H9 (cell line): ENCODE data around the gene NUFIP2. TPM values are rescaled to one million over a fixed set of nuclear protein-coding genes. Genes with fewer than 3 reads are reported as not detected.

Source experiments
- DNase-seq: peaks from one replicate; pipeline ENCODE4 v3.0.0-alpha.2; 2017
- H2AFZ ChIP-seq: one replicate; pipeline ENCODE4 v1.6.1; 2013; ENCODE audit warnings: mild to moderate bottlenecking, low read length, control low read depth, moderate library complexity
- H2AK5ac ChIP-seq: 2 replicates; pipeline ENCODE4 v1.6.1; 2013; ENCODE audit warnings: low read length, control low read depth, mixed read lengths; ENCODE audit not compliant: insufficient read length
- H2BK120ac ChIP-seq: one replicate; pipeline ENCODE4 v1.6.1; 2013; ENCODE audit warnings: low read depth, mild to moderate bottlenecking, low read length, control low read depth, inconsistent platforms; ENCODE audit not compliant: poor library complexity, severe bottlenecking
- H2BK12ac ChIP-seq: 2 replicates; pipeline ENCODE4 v1.6.1; 2013; ENCODE audit warnings: low read length, control low read depth, mixed read lengths, low read depth; ENCODE audit not compliant: insufficient read length
- H2BK15ac ChIP-seq: 2 replicates; pipeline ENCODE4 v1.6.1; 2013; ENCODE audit warnings: low read depth, low read length, control low read depth
- H2BK20ac ChIP-seq: one replicate; pipeline ENCODE4 v1.6.1; 2013; ENCODE audit warnings: low read depth, mild to moderate bottlenecking, low read length, control low read depth, inconsistent platforms; ENCODE audit not compliant: poor library complexity, severe bottlenecking
- H2BK5ac ChIP-seq: 2 replicates; pipeline ENCODE4 v1.6.1; 2013; ENCODE audit warnings: low read length, control low read depth, mixed read lengths; ENCODE audit not compliant: insufficient read length
- H3K14ac ChIP-seq: 2 replicates; pipeline ENCODE4 v1.6.1; 2013; ENCODE audit warnings: low read length, control low read depth; ENCODE audit not compliant: insufficient read depth
- H3K18ac ChIP-seq: 2 replicates; pipeline ENCODE4 v1.6.1; 2013; ENCODE audit warnings: low read depth, mild to moderate bottlenecking, mixed read lengths, low read length, control low read depth; ENCODE audit not compliant: insufficient read length
- H3K23ac ChIP-seq: 2 replicates; pipeline ENCODE4 v1.6.1; 2013; ENCODE audit warnings: low read length, control low read depth, mixed read lengths, low read depth; ENCODE audit not compliant: insufficient read length
- H3K23me2 ChIP-seq: 2 replicates; pipeline ENCODE4 v1.6.1; 2013; ENCODE audit warnings: low read depth, mild to moderate bottlenecking, mixed read lengths, low read length, control low read depth; ENCODE audit not compliant: insufficient read length, poor library complexity, severe bottlenecking
- H3K27ac ChIP-seq: 2 replicates; pipeline ENCODE4 v1.5.1; 2013; ENCODE audit warnings: low read length, control low read depth, mixed read lengths, low read depth; ENCODE audit not compliant: insufficient read length
- H3K27me3 ChIP-seq: 2 replicates; pipeline ENCODE4 v1.6.1; 2013; ENCODE audit warnings: low read length, control low read depth, inconsistent platforms; ENCODE audit not compliant: insufficient read depth
- H3K4ac ChIP-seq: 2 replicates; pipeline ENCODE4 v1.6.1; 2013; ENCODE audit warnings: low read depth, mild to moderate bottlenecking, control low read depth, inconsistent platforms, low read length, moderate library complexity
- H3K4me1 ChIP-seq: 2 replicates; pipeline ENCODE4 v1.6.1; 2013; ENCODE audit warnings: low read length, control low read depth, inconsistent platforms; ENCODE audit not compliant: insufficient read depth
- H3K4me2 ChIP-seq: 2 replicates; pipeline ENCODE4 v1.6.1; 2013; ENCODE audit warnings: low read length, control low read depth, mixed read lengths; ENCODE audit not compliant: insufficient read length, insufficient read depth
- H3K56ac ChIP-seq: 2 replicates; pipeline ENCODE4 v1.6.1; 2013; ENCODE audit warnings: low read depth, mild to moderate bottlenecking, mixed read lengths, low read length, control low read depth; ENCODE audit not compliant: insufficient read length
- H3K79me1 ChIP-seq: 2 replicates; pipeline ENCODE4 v1.6.1; 2013; ENCODE audit warnings: low read depth, mild to moderate bottlenecking, moderate library complexity, low read length, control low read depth, inconsistent platforms; ENCODE audit not compliant: insufficient read depth, poor library complexity, severe bottlenecking
- H3K79me2 ChIP-seq: 2 replicates; pipeline ENCODE4 v1.6.1; 2013; ENCODE audit warnings: low read length, control low read depth, inconsistent platforms; ENCODE audit not compliant: insufficient read depth
- H3K9ac ChIP-seq: 2 replicates; pipeline ENCODE4 v1.6.1; 2013; ENCODE audit warnings: low read length, control low read depth, mixed read lengths; ENCODE audit not compliant: insufficient read length; ENCODE audit errors: extremely low read depth
- H3K9me3 ChIP-seq: one replicate; pipeline ENCODE4 v1.6.1; 2013; ENCODE audit warnings: low read depth, low read length, inconsistent platforms; ENCODE audit not compliant: control insufficient read depth
- H3T11ph ChIP-seq: one replicate; pipeline ENCODE4 v1.6.1; 2013; ENCODE audit warnings: mild to moderate bottlenecking, low read length, control low read depth, inconsistent platforms
- H4K20me1 ChIP-seq: one replicate; pipeline ENCODE4 v1.6.1; 2013; ENCODE audit not compliant: control insufficient read depth, insufficient read length, insufficient read depth
- H4K5ac ChIP-seq: 2 replicates; pipeline ENCODE4 v1.6.1; 2013; ENCODE audit warnings: low read depth, mild to moderate bottlenecking, mixed read lengths, low read length, control low read depth; ENCODE audit not compliant: insufficient read length
- H4K8ac ChIP-seq: replicated peaks from 2 replicates; pipeline ENCODE4 v1.6.1; 2013; ENCODE audit warnings: low read length, control low read depth, mixed read lengths, low read depth; ENCODE audit not compliant: insufficient read length
- H4K91ac ChIP-seq: 2 replicates; pipeline ENCODE4 v1.6.1; 2013; ENCODE audit warnings: low read depth, mild to moderate bottlenecking, moderate library complexity, mixed read lengths, low read length, control low read depth; ENCODE audit not compliant: insufficient read length
- H3K27ac Mint-ChIP-seq, 3 experiments: 2 replicates in 2 of 3; 3 replicates in 1 of 3; pipeline ENCODE4 v1.8.0; 2020 to 2021; ENCODE audit warnings: mixed read lengths in 3 of 3, mild to moderate bottlenecking in 1 of 3, moderate library complexity in 1 of 3
- H3K27me3 Mint-ChIP-seq: 2 replicates; pipeline ENCODE4 v1.8.0; 2021; ENCODE audit warnings: low read depth, mild to moderate bottlenecking, moderate library complexity, mixed read lengths
- H3K36me3 Mint-ChIP-seq, 3 experiments: 2 replicates in 2 of 3; 3 replicates in 1 of 3; pipeline ENCODE4 v1.8.0; 2020 to 2021; ENCODE audit warnings: low read depth in 3 of 3, mixed read lengths in 3 of 3; ENCODE audit not compliant: insufficient read depth in 1 of 3
- H3K4me1 Mint-ChIP-seq, 2 experiments: 2 replicates each; pipeline ENCODE4 v1.8.0; 2020; ENCODE audit warnings: mixed read lengths in 2 of 2
- H3K4me3 Mint-ChIP-seq, 2 experiments: 2 replicates in 1 of 2; 3 replicates in 1 of 2; pipeline ENCODE4 v1.8.0; 2020 to 2021; ENCODE audit warnings: mild to moderate bottlenecking in 2 of 2, mixed read lengths in 2 of 2, moderate library complexity in 1 of 2
- H3K9me3 Mint-ChIP-seq, 2 experiments: 2 replicates in 1 of 2; 3 replicates in 1 of 2; pipeline ENCODE4 v1.8.0; 2020; ENCODE audit warnings: mild to moderate bottlenecking in 2 of 2, mixed read lengths in 2 of 2, moderate library complexity in 1 of 2
- WGBS: extraction: QIAGEN DNeasy Blood & Tissue Kit; methylation state at CpG from one replicate; pipeline ENCODE4 v1.1.7; 2013; ENCODE audit warnings: missing lambda C conversion rate, low lambda C conversion rate, mixed read lengths; ENCODE audit not compliant: insufficient read length; ENCODE audit errors: extremely low coverage; 5-methylcytosine and 5-hydroxymethylcytosine counted together
- total RNA-seq: library from RNA; stranded (reverse); gene quantifications from 2 replicates; pipeline ENCODE4 v1.2.1, GENCODE V29; 2021
- TF ChIP-seq, protein P1 (sequence below): fragments of 200-600 bp; sonication (generic); conservative IDR thresholded peaks from 3 replicates; pipeline ENCODE4 v1.8.0; 2021; ENCODE audit warnings: antibody characterized with exemption, mild to moderate bottlenecking

NUFIP2 gene
- total RNA-seq, 1 experiment from 2014 or later: 97.9 TPM

DNA sequence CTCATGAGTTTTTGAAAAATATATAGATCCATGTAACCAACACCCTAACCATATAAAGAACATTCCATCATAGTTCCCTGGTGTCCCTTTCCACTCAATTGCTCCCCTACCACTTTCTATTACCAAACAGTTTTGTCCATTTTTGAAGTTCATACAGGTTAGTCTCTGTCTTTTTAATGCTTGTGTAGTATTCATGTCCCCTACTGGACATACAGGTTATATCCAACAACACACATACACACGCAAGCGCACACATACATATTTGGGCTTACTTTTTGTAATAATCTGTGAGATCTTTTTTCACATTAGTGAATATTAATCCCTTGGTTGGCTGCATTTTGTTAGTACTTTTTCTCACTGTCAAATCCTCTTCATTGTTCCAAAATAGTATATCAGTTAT, 40.9 kb downstream of the NUFIP2 start:
- H2BK5ac ChIP-seq: no peak overlapping the region
- no peak overlapping the region for H3K4ac ChIP-seq
- DNase-seq: no peak
- no peak overlapping the region for H2BK15ac ChIP-seq
- H4K91ac ChIP-seq: no peak overlapping the region
- TF ChIP-seq, protein P1, sequence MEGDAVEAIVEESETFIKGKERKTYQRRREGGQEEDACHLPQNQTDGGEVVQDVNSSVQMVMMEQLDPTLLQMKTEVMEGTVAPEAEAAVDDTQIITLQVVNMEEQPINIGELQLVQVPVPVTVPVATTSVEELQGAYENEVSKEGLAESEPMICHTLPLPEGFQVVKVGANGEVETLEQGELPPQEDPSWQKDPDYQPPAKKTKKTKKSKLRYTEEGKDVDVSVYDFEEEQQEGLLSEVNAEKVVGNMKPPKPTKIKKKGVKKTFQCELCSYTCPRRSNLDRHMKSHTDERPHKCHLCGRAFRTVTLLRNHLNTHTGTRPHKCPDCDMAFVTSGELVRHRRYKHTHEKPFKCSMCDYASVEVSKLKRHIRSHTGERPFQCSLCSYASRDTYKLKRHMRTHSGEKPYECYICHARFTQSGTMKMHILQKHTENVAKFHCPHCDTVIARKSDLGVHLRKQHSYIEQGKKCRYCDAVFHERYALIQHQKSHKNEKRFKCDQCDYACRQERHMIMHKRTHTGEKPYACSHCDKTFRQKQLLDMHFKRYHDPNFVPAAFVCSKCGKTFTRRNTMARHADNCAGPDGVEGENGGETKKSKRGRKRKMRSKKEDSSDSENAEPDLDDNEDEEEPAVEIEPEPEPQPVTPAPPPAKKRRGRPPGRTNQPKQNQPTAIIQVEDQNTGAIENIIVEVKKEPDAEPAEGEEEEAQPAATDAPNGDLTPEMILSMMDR: no peak
- no peaks in the 10 kb centered on the region for H3K79me2 ChIP-seq
- no peaks in the 10 kb centered on the region for H3K27me3 ChIP-seq
- Mint-ChIP-seq H3K36me3 (peaks cover 0 to 4% (median 0%) of the 10 kb centered on the region in 3 experiments; a peak in 2 of 7 replicates), H3K4me1 (no peaks in the 10 kb centered on the region), H3K27ac (peak overlapping the region in 1 of 3 experiments; percentile 3; a peak in 1 of 7 replicates), H3K27me3 (no peaks in the 10 kb centered on the region), H3K4me3 (no peak overlapping the region), H3K9me3 (no peaks in the 10 kb centered on the region)
- H3K18ac ChIP-seq: no peak overlapping the region
- H3K9ac ChIP-seq: no peak overlapping the region
- H4K5ac ChIP-seq: no peak overlapping the region
- no peak overlapping the region for H3K27ac ChIP-seq
- H3T11ph ChIP-seq: no peak overlapping the region
- no peaks in the 10 kb centered on the region for H3K9me3 ChIP-seq
- no peak overlapping the region for H3K14ac ChIP-seq
- H3K4me1 ChIP-seq: no peaks in the 10 kb centered on the region
- H2BK20ac ChIP-seq: no peak overlapping the region
- no peak overlapping the region for H3K4me2 ChIP-seq
- no peak overlapping the region for H3K56ac ChIP-seq
- H2AK5ac ChIP-seq: no peak overlapping the region
- H2BK12ac ChIP-seq: no peak overlapping the region
- H4K20me1 ChIP-seq: no peaks in the 10 kb centered on the region
- H3K79me1 ChIP-seq: no peaks in the 10 kb centered on the region
- no CpG with 5 or more reads among the region's 2 CpGs for WGBS
- no peak overlapping the region for H4K8ac ChIP-seq
- H3K23ac ChIP-seq: no peak overlapping the region
- no peak overlapping the region for H2AFZ ChIP-seq
- H3K23me2 ChIP-seq: no peaks in the 10 kb centered on the region
- no peak overlapping the region for H2BK120ac ChIP-seq
